DND-41 (cell line): ENCODE data around the gene TTC28.

Experiments
- ATAC-seq: fragments of 200-7000 bp; cut with Tn5 transposase; 3 replicates; pipeline ENCODE4 v1.9.1; 2021; ENCODE audit warnings: low read depth; ENCODE audit not compliant: insufficient read depth
- DNase-seq: peaks from one replicate; pipeline ENCODE4 v3.0.0-alpha.2; 2020
- H2AFZ ChIP-seq: 2 replicates; pipeline ENCODE4 v1.6.0; 2012; ENCODE audit warnings: low read depth, low read length
- H3K27ac ChIP-seq: 2 replicates; pipeline ENCODE4 v1.5.1; 2012; ENCODE audit warnings: low read length, inconsistent platforms
- H3K27me3 ChIP-seq: fragments of 200-600 bp; sonication (generic); 2 replicates; pipeline ENCODE4 v1.6.0; 2012; ENCODE audit warnings: low read length, mild to moderate bottlenecking, inconsistent platforms; ENCODE audit not compliant: insufficient read depth, poor library complexity
- H3K36me3 ChIP-seq: 2 replicates; pipeline ENCODE4 v1.5.1; 2012; ENCODE audit warnings: low read length, inconsistent platforms; ENCODE audit not compliant: insufficient read depth
- H3K4me1 ChIP-seq: 2 replicates; pipeline ENCODE4 v1.5.1; 2012; ENCODE audit warnings: mild to moderate bottlenecking, low read length; ENCODE audit not compliant: insufficient read depth
- H3K4me2 ChIP-seq: 2 replicates; pipeline ENCODE4 v1.6.0; 2012; ENCODE audit warnings: mild to moderate bottlenecking, moderate library complexity, low read length, inconsistent platforms; ENCODE audit not compliant: insufficient read depth
- H3K4me3 ChIP-seq, 2 experiments: fragments of 200-600 bp in 1 of 2; shearing (Covaris generic) in 1 of 2; 2 replicates each; pipeline ENCODE4 v1.5.1; 2012 to 2016; ENCODE audit warnings: inconsistent platforms in 2 of 2, low read length in 2 of 2, mild to moderate bottlenecking in 2 of 2, low read depth in 1 of 2, moderate library complexity in 1 of 2
- H3K79me2 ChIP-seq: 2 replicates; pipeline ENCODE4 v1.6.0; 2012; ENCODE audit warnings: low read length, inconsistent platforms; ENCODE audit not compliant: insufficient read depth
- H3K9ac ChIP-seq: 2 replicates; pipeline ENCODE4 v1.6.0; 2012; ENCODE audit warnings: low read depth, mild to moderate bottlenecking, inconsistent platforms, low read length, moderate library complexity
- H3K9me3 ChIP-seq: 2 replicates; pipeline ENCODE4 v1.5.1; 2012; ENCODE audit warnings: low read length, moderate library complexity, mild to moderate bottlenecking, inconsistent platforms; ENCODE audit not compliant: insufficient read depth, severe bottlenecking
- H4K20me1 ChIP-seq: 2 replicates; pipeline ENCODE4 v1.6.0; 2012; ENCODE audit warnings: low read length; ENCODE audit not compliant: insufficient read depth
- EZH2 ChIP-seq: IDR thresholded peaks from 3 replicates; pipeline ENCODE4 v1.6.1; 2012; ENCODE audit warnings: borderline replicate concordance, low read depth, mild to moderate bottlenecking, moderate library complexity, low read length, inconsistent platforms; ENCODE audit not compliant: severe bottlenecking
- TF ChIP-seq, protein P1 (sequence below): IDR thresholded peaks from 2 replicates; pipeline ENCODE4 v1.5.1; 2012; ENCODE audit warnings: borderline replicate concordance, low read length, moderate library complexity, mild to moderate bottlenecking; ENCODE audit not compliant: poor library complexity, severe bottlenecking; ENCODE audit errors: extremely low read depth

The TTC28 gene

DNA sequence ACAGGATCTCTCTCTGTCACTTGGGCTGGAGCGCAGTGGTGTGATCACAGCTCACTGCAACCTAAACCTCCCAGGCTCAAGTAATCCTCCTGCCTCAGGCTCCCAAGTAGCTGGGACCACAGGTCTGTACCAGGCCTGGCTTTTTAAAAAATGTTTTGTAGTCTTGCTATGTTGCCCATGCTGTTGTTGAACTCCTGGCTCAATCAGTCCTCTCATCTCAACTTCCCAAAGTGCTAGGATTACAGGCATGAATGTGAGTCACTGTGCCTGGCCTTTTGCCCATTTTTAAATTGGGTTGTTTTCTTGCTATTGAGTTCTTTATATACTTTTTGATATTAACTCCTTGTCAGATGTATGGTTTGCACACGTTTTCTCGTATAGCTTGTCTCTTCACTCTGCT, 727.5 kb downstream of the TTC28 start:
- DNase-seq: no peak
- no peaks in the 10 kb centered on the region for H3K9me3 ChIP-seq
- no peak overlapping the region for H3K9ac ChIP-seq
- no peak overlapping the region for H3K27ac ChIP-seq
- TF ChIP-seq, protein P1, sequence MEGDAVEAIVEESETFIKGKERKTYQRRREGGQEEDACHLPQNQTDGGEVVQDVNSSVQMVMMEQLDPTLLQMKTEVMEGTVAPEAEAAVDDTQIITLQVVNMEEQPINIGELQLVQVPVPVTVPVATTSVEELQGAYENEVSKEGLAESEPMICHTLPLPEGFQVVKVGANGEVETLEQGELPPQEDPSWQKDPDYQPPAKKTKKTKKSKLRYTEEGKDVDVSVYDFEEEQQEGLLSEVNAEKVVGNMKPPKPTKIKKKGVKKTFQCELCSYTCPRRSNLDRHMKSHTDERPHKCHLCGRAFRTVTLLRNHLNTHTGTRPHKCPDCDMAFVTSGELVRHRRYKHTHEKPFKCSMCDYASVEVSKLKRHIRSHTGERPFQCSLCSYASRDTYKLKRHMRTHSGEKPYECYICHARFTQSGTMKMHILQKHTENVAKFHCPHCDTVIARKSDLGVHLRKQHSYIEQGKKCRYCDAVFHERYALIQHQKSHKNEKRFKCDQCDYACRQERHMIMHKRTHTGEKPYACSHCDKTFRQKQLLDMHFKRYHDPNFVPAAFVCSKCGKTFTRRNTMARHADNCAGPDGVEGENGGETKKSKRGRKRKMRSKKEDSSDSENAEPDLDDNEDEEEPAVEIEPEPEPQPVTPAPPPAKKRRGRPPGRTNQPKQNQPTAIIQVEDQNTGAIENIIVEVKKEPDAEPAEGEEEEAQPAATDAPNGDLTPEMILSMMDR: no peak
- TF ChIP-seq EZH2: no peak
- H4K20me1 ChIP-seq: no peaks in the 10 kb centered on the region
- no peak overlapping the region for H3K4me3 ChIP-seq
- H2AFZ ChIP-seq: no peak overlapping the region
- no peaks in the 10 kb centered on the region for H3K27me3 ChIP-seq
- no peaks in the 10 kb centered on the region for H3K79me2 ChIP-seq
- H3K4me1 ChIP-seq: no peaks in the 10 kb centered on the region
- H3K36me3 ChIP-seq: no peaks in the 10 kb centered on the region
- no peak for ATAC-seq
- no peak overlapping the region for H3K4me2 ChIP-seq

DNA sequence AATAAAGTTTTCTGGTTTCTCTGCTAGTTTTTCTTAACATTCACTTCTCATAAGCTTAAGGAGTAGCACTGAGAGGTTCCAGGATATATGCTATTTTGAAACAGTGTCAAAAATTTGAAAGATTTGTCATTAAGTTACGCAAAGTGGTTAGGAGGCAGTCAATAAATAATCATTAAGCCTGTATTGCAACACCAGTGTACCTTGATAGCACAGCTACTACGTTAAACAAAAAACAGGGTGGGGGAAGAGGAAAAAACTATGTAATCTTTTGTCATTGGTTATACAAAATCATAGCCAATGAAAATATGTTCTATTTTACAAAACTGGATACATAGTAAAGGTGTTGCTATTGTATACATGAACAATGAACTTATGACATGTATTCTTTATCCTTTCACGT, 730.2 kb downstream of the TTC28 start:
- ATAC-seq (no peak), DNase-seq (no peak)
- Histone ChIP-seq H3K9ac (no peak overlapping the region), H3K79me2 (no peaks in the 10 kb centered on the region), H3K4me2 (no peak overlapping the region), H3K9me3 (no peaks in the 10 kb centered on the region), H3K4me1 (no peaks in the 10 kb centered on the region), H2AFZ (no peak overlapping the region), H4K20me1 (no peaks in the 10 kb centered on the region), H3K36me3 (no peaks in the 10 kb centered on the region), H3K27me3 (no peaks in the 10 kb centered on the region), H3K4me3 (no peak overlapping the region), H3K27ac (no peak overlapping the region)
- TF ChIP-seq EZH2: no peak
- TF ChIP-seq, protein P1: no peak

DNA sequence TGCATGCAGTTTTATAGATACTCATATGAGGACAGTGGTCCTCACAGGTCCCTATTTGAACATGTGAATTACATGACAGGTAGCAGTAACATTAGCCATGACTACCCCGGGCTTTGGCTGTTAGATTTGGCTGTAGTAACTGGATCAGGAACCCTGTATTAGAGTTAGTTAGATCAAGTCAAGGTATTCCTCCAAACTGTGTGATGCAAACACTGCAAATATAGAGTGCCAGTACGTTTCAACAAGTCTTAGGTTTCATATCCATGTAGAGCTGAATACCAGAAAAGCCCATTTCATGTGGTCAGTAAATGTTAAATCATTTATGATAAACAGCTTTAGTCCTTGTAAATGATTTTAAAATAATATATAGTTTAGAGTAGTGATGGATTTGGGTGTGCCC, 731.1 kb downstream of the TTC28 start:
- no peaks in the 10 kb centered on the region for H3K9me3 ChIP-seq
- no peaks in the 10 kb centered on the region for H3K79me2 ChIP-seq
- no peak overlapping the region for H2AFZ ChIP-seq
- H3K36me3 ChIP-seq: no peaks in the 10 kb centered on the region
- ATAC-seq (no peak), DNase-seq (no peak)
- no peaks in the 10 kb centered on the region for H3K4me1 ChIP-seq
- no peaks in the 10 kb centered on the region for H4K20me1 ChIP-seq
- H3K9ac ChIP-seq: no peak overlapping the region
- TF ChIP-seq, protein P1: no peak
- no peak for TF ChIP-seq EZH2
- no peak overlapping the region for H3K4me2 ChIP-seq
- no peak overlapping the region for H3K27ac ChIP-seq
- H3K27me3 ChIP-seq: no peaks in the 10 kb centered on the region
- H3K4me3 ChIP-seq: no peak overlapping the region

DNA sequence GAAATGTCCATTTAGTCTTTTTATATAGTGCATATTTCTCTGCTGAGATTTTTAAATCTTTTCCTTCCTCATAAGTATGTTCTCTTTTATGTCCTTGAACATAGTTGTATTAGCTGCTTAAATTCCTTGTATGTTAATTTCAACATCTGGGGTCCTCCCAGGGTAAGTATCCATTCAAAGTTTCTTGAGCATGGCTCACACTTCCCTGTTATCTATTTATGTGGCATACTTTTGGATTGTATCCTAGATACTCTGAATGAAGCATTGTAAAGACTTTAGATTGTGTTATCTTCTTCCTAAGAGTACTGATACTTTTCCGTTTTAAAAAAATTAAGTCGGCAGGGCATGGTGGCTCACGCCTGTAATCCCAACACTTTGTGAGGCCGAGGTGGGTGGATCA, 732.2 kb downstream of the TTC28 start:
- no peak for ATAC-seq

More for the DNA sequence above, 732.2 kb downstream of the TTC28 start:
- no peaks in the 10 kb centered on the region for H3K36me3 ChIP-seq
- TF ChIP-seq, protein P1: no peak
- TF ChIP-seq EZH2: no peak
- H3K4me3 ChIP-seq: no peak overlapping the region
- H3K9me3 ChIP-seq: no peaks in the 10 kb centered on the region
- no peak overlapping the region for H3K9ac ChIP-seq
- H3K27me3 ChIP-seq: no peaks in the 10 kb centered on the region
- no peak overlapping the region for H3K27ac ChIP-seq
- no peak overlapping the region for H3K4me2 ChIP-seq
- H3K4me1 ChIP-seq: no peaks in the 10 kb centered on the region
- no peak overlapping the region for H2AFZ ChIP-seq
- H3K79me2 ChIP-seq: no peaks in the 10 kb centered on the region
- no peak for DNase-seq
- no peaks in the 10 kb centered on the region for H4K20me1 ChIP-seq
